Measurements from ENCODE around the gene ANXA7.

ANXA7 gene

DNA sequence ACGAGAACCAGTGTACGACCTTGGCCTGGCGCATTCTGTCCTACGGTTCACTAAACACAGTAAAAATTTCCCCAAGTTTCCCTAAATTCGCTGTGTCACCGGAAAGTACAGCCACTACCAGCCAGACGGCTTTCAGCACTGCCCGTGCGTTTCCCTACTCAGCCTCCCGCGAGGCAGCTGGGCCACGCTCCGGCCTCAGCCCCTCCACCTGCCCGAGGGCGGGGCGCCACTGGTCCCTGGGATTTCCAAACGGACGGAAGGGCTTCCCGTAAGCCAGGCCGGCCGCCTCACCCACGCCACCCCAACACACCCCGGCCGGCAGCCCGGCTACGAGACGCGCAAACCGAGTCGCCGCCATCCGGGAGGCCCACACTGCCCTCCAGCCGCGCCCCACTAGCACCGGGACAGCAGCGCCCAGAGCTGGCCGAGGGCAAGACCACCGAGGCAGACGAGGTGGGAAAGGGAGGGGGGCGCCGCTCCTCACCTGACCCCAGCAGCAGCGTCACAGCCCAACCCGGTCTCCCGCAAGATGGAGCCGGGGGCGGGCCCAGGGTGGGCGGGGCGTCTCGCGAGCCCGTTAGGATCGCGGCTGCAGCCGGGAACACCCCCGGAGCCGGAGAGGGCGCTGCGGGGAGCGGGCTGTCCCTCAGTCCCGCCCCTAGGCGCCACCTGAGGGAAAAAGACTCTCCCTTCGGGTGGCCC lies at the start of gene ANXA7:
TSS of gene ANXA7 (minus strand) at position 531 of the 702 bp plus-strand sequence. CDS start 13,202 bp downstream, outside the sequence.
- peak within 1 kb of the TSS; percentile 91 for H3K4me3 ChIP-seq (ENCODE audit: low read depth, low read length)
- TF ChIP-seq, protein P1, sequence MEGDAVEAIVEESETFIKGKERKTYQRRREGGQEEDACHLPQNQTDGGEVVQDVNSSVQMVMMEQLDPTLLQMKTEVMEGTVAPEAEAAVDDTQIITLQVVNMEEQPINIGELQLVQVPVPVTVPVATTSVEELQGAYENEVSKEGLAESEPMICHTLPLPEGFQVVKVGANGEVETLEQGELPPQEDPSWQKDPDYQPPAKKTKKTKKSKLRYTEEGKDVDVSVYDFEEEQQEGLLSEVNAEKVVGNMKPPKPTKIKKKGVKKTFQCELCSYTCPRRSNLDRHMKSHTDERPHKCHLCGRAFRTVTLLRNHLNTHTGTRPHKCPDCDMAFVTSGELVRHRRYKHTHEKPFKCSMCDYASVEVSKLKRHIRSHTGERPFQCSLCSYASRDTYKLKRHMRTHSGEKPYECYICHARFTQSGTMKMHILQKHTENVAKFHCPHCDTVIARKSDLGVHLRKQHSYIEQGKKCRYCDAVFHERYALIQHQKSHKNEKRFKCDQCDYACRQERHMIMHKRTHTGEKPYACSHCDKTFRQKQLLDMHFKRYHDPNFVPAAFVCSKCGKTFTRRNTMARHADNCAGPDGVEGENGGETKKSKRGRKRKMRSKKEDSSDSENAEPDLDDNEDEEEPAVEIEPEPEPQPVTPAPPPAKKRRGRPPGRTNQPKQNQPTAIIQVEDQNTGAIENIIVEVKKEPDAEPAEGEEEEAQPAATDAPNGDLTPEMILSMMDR (IDR thresholded peaks at IDR 0.05; ENCODE audit: low read depth, low read length) = no peak

DNA sequence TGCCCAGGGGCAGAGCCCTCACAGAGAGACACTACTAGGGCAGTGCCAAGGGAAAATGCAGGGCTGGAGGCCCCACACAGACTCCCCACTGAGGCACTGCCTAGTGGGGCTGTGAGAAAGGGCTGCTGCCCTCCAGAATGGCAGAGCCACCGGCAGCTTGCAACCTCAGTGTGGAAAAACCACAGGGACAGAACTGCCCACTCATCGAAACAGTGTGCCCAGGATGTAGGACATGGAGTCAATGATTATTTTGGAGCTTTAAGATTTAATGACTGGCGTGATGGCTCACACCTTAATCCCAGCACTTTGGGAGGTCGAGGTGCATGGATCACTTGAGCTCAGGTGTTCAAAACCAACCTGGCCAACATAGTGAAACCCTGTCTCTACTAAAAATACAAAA lies 47.0 kb upstream of the ANXA7 start:
- TF ChIP-seq, protein P1 (IDR thresholded peaks at IDR 0.05; ENCODE audit: low read depth, low read length) = no peak
- H3K4me3 ChIP-seq (ENCODE audit: low read depth, low read length) = no peak overlapping the region

DNA sequence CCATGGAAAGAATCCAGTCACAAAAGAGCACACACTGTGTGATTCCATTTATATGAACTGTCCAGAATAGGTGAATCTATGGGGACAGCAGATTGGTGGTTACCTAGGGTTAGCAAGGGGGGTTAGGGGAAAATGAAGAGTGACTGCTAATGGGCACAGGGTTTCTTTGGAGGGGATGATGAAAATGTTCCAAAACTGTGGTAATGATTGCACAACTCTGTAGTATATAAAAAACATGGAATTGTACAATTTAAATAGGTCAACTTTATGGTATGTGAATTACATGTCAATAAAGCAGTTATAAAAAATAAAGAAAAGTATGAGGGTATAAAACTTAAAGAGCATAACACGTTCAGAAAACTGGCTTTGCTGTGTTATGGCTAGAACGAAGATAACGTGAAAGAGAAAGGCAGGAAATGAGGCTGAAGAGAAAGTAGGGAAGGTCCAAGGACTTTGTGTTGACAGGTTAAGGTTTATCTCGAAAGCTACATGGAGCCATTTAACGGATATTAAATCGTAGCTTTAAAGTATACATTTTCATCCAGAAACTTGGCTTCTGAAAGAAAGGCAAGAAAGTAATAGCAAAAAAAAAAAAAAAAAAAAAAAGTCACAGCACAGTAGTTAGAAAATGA lies 45.9 kb upstream of the ANXA7 start:
- TF ChIP-seq, protein P1 (IDR thresholded peaks at IDR 0.05; ENCODE audit: low read depth, low read length) = no peak
- H3K4me3 ChIP-seq (ENCODE audit: low read depth, low read length) = no peak overlapping the region

DNA sequence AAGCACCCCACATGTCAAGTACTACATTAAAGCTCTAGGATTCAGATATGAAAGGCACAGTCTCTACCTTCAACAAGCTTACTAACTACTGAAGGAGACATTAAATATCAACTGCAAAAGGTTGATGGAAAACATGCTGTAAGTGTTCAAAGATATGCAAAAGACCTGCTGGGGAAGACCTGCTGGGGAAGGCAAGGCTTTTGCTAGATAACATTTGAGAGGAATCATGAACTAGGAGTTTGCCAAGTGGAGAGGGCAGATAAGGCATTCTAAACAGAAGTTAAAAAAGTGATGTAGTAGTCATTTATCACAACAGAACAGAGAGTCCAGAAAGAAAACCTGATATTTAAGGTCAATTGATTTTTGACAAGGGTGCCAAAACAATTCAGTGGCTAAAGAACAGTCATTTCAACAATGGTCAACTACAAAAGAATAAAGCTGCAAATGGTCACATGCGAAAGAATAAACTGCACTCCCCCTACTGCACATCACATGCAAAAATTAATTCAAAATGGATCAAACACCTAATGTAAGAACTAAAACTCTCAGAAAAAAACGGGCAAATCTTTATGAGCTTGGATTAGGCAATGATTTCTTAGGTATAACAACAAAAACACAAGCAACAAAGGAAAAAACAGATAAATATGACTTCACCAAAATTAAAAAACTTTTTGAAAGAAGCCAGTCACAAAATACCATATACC lies 42.5 kb upstream of the ANXA7 start:
- TF ChIP-seq, protein P1 (IDR thresholded peaks at IDR 0.05; ENCODE audit: low read depth, low read length) = no peak
- no peak overlapping the region for H3K4me3 ChIP-seq (ENCODE audit: low read depth, low read length)

DNA sequence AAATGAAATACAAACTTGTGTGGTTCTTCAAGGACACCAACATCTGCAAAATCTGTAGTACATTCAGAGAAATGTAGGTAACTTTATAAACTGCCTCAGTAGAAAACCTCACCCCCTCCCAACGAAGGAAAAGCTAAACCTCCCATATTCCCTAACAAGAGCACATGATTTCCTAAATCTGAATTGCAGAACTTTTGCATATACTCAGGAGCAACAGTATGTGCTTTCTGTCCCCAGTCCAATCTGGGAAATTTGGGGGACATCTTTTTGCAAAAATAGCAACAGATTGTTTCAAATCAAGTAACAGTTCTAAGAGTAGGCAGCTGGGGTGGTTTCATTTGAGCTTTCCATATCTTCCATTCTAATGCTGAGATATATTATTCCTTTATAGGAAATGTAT lies 35.3 kb upstream of the ANXA7 start:
- TF ChIP-seq, protein P1 (IDR thresholded peaks at IDR 0.05; ENCODE audit: low read depth, low read length) = no peak
- no peak overlapping the region for H3K4me3 ChIP-seq (ENCODE audit: low read depth, low read length)

DNA sequence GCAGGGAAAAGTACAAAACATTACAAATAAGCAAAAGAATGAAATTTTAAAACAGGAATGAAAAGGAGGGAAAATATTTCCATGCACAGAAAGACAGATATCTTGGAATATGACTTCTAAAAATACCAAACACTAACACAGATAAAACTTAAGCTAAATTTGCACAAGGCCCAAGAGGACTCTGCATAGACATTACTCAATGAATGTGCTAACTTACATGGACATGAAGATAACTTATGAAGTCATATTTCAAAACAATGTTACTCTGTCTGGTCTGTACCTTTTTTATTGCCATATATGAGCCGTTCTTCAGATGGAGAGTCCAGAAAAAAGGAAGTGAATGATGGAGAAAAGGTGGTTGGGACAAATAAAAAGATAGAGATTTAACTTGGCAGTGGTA lies 34.5 kb upstream of the ANXA7 start:
- H3K4me3 ChIP-seq (ENCODE audit: low read depth, low read length) = no peak overlapping the region
- TF ChIP-seq, protein P1 (IDR thresholded peaks at IDR 0.05; ENCODE audit: low read depth, low read length) = no peak

DNA sequence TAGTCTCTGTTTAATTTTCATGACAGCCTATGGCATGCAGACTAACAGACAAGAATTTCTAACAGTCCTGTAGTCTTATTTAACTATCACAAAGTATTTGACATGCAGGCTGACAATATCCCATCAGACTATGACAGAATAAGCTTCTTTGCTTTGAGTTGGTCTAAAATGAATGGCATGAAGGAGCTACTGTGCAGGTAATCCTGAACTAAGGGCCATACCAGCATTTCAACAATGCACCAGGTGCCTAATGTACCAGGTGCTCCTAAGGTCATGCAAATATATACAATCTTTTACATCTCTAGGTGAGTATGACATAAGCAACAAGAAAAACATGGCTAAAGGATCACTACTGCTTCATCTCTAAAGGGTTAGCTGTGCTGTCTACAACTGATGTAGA lies 33.1 kb upstream of the ANXA7 start:
- TF ChIP-seq, protein P1 (IDR thresholded peaks at IDR 0.05; ENCODE audit: low read depth, low read length) = no peak
- no peak overlapping the region for H3K4me3 ChIP-seq (ENCODE audit: low read depth, low read length)

Data from WI38 (cell line).